NCI-H1417 treated with DMSO at 0.1 percent for 48 hours (cell line): Measurements from ENCODE around the gene CYLD.

ENCODE experiments used
- DNase-seq: peaks from one replicate; lab custom pipeline; 2025; lab: John Stamatoyannopoulos, UW

CYLD gene

GRCh38 chr16:50781518-50781917 lies 39.6 kb downstream of the CYLD start:
- no peak for DNase-seq

GRCh38 chr16:50789757-50790156 lies 47.9 kb downstream of the CYLD start:
- DNase-seq: no peak

- DNase-seq: no peak
Observed at GRCh38 chr16:50791522-50791921, 49.6 kb downstream of the CYLD start.

GRCh38 chr16:50796829-50797228 lies 54.9 kb downstream of the CYLD start:
- DNase-seq: no peak

- no peak for DNase-seq
Observed at GRCh38 chr16:50797456-50797855, 55.6 kb downstream of the CYLD start.

GRCh38 chr16:50800074-50800473 lies 58.2 kb downstream of the CYLD start:
- no peak for DNase-seq

- no peak for DNase-seq
Observed at GRCh38 chr16:50801036-50801435, 59.1 kb downstream of the CYLD start.

- DNase-seq: no peak
Observed at GRCh38 chr16:50802000-50802399, 60.1 kb downstream of the CYLD start.

GRCh38 chr16:50802961-50803360 lies 61.1 kb downstream of the CYLD start:
- DNase-seq: no peak

- no peak for DNase-seq
Observed at GRCh38 chr16:50804290-50804907, 62.5 kb downstream of the CYLD start.

GRCh38 chr16:50806099-50807062 lies 64.5 kb downstream of the CYLD start:
- DNase-seq: peak; percentile 72

GRCh38 chr16:50808929-50809538 lies 67.1 kb downstream of the CYLD start:
- no peak for DNase-seq

- no peak for DNase-seq
Observed at GRCh38 chr16:50809561-50809960, 67.7 kb downstream of the CYLD start.

GRCh38 chr16:50810241-50810965 lies 68.5 kb downstream of the CYLD start:
- DNase-seq: no peak

- no peak for DNase-seq
Observed at GRCh38 chr16:50812046-50812445, 70.2 kb downstream of the CYLD start.

- no peak for DNase-seq
Observed at GRCh38 chr16:50812876-50813466, 71.1 kb downstream of the CYLD start.

GRCh38 chr16:50814052-50814451 lies 72.2 kb downstream of the CYLD start:
- DNase-seq: no peak

- DNase-seq: no peak
Observed at GRCh38 chr16:50814541-50814940, 72.7 kb downstream of the CYLD start.

GRCh38 chr16:50815382-50815781 lies 73.5 kb downstream of the CYLD start:
- DNase-seq: no peak

- DNase-seq: no peak
Observed at GRCh38 chr16:50816901-50817555, 75.1 kb downstream of the CYLD start.

- no peak for DNase-seq
Observed at GRCh38 chr16:50818380-50818779, 76.5 kb downstream of the CYLD start.
